ENCODE measurements around the gene MVP.

- TF ChIP-seq CTCF (conservative IDR thresholded peaks at IDR 0.05; ENCODE audit: low read length) (no peak), EZH2phosphoT487 (IDR thresholded peaks at IDR 0.05; ENCODE audit: borderline replicate concordance, low read depth, low read length) (no peak)
Measured at GRCh38 chr16:29852654-29853053, 32.4 kb downstream of the MVP start.

Measured in OCI-LY7 (cell line).